ENCODE data around the gene YPEL2.
A peak's percentile ranks its signal among the peaks of the same experiment; 100 is the strongest.
"Not testable (repeated sequence)": the region's sequence is repeated elsewhere in the genome, so short reads cannot be mapped to it uniquely, and the experiment has no call there.

Gene YPEL2

GRCh38 chr17:59404471-59404870, 73.0 kb downstream of the YPEL2 start:
- no peak for DNase-seq (ENCODE audit: low read depth in 2 of 2)

DNA sequence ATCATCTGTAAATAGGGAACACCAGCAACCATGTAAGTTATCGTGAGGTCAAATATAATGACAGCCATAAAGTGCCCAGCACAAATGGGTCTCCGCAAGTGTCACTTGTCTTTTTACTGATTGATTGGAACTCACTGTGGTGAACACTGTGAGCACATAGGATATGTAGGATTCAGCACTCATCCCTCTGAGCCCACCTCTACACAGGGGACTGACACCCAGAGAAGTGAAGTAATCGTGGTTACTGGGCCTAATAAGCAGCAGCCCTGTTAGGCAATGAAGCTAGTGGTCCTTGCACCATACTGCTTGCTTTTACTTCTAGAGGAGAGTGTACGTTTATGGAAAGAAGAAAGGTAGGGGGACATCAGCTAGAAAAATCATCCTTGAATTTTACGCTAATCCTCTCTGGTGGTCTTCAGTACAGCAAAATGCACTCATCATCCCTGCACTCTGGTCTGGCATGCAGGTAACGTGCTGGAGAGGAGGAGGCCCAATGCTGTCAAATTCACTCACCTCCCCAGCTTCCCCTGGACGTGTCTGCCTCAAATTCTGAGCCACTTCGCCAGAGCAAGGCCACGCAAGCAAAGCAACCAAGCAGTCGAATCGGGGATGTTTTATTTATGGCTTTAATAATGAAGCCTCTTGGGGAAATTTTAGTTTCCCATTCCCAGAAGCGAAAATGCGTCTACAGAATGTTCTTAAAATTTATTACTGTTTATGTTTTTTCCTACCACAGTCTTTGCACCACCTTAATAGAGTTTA, 74.7 kb downstream of the YPEL2 start:
- no peak for DNase-seq (ENCODE audit: low read depth in 2 of 2)

GRCh38 chr17:59406808-59407381, 75.4 kb downstream of the YPEL2 start:
- no peak for DNase-seq (ENCODE audit: low read depth in 2 of 2)

DNA sequence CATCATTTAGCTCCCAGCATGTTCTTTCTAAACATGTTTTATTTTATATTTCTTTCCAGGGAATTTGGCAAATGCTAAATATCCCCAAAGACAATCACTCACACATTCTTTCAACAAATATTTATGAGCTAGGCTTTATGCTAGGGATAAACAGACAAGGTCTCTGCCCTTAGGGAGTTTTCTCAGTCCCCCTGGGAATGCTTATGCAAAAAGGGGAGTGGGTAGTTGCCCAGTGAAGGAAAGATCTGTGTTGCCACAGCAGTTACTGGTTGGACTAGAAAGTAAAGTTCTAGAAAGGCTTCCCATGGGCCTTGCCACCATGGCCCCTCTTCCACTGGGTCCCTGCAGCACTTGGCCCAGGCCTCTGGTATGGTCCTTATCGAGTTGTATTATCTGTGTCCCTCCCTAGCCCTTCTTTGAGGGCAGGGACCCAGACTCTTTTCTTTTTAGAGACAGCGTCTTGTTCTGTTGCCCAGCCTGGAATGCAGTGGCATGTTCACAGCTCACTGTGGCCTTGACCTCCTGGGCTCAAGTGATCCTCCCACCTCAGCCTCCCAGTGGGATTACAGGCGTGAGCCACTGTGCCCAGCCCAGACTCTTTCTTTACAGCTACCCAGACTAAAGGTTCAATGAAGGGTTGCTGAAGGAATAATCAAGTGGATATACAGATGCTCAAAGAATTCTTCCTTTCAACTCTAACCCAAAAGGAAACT, 78.0 kb downstream of the YPEL2 start:
- no peak for DNase-seq (ENCODE audit: low read depth in 2 of 2)

DNA sequence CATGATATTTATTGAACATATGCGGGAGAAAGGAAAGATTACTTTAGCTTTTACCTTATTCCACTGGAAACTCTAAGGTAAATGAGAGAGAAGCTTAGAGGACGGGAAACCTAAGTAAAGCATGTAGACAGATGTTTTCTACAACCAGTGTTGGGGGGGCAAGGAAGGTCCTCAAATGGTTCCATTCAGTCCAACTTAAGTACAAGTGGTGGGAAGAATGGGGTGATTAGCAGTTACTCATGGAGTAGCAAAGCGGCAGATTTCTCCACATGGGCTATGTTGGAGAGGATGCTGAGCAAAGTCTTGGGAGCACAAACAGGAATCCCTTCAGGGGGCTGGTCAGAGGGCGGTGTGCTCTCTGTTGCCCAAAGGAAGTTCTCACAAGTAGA, 78.6 kb downstream of the YPEL2 start:
- DNase-seq (ENCODE audit: low read depth in 2 of 2): no peak

DNA sequence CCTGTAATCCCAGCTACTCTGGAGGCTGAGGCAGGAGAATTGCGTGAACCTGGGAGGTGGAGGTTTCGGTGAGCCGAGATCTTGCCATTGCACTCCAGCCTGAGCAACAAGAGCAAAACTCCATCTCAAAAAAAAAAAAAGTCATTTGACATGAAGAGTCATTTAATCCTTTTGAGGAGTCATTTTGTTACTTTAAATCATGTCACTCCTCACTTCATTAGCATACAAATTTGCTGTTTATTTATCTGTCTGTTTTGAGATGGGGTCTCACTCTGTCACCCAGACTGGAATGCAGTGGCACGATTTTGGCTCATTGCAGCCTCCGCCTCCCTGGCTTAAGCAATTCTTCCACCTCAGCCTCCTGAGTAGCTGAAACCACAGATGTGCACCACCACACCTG, 81.0 kb downstream of the YPEL2 start:
- DNase-seq (ENCODE audit: low read depth in 2 of 2): not testable (repeated sequence)

DNA sequence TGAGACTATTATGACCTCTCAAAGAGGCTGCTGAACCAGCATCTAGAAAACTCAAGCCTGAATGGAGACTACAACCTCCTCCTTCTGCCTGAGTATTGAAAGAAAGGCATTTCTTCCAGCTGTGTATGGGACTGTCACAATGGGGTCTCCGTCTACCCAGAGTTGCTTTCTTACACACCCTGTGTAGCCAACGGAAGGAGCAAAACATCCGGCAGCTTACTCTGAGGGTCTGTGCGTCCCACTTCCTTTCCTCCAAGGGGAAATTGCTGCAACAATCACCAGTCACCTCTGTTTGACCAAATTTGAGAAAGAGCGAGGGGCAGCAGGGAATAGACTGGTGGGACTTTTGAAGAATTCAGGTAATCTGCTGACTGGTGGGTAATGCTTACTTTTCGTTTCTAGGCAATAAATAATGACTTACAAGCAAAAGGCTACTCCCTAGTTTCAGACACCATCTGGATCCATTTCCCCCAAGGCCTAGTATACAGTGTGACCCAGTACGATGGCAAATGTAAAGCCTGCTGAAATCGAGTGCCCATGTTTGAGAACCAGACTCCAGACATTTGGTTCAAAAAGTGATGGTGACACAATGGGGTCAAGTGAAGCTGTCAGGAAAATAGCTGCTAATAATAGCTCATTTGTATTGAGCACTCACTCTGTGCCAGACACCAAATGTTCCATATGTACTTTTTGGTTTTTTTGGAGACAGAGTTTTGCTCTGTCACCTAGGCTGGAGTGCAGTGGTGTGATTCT, 81.7 kb downstream of the YPEL2 start:
- no peak for DNase-seq (ENCODE audit: low read depth in 2 of 2)

GRCh38 chr17:59415397-59415796, 83.9 kb downstream of the YPEL2 start:
- no peak for DNase-seq (ENCODE audit: low read depth in 2 of 2)

DNA sequence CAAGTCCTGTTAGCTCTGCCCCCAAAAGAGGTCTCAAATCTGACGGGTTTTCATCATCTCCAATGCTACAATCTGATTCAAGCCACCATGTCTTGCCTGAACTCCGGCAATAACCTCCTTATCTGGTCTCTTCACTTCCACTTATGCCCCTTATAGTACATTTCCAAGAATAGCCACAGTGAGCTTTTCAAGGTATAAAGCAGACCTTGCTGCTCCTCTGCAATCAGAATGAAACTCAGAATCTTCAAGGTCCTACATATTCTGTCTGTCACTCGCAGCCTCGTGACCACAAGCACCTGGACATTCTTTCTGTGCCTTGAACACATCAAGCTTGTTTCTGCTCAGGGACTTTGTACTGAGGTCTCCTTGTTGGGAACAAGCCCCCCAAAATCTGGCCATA, 84.7 kb downstream of the YPEL2 start:
- no peak for DNase-seq (ENCODE audit: low read depth in 2 of 2)

DNA sequence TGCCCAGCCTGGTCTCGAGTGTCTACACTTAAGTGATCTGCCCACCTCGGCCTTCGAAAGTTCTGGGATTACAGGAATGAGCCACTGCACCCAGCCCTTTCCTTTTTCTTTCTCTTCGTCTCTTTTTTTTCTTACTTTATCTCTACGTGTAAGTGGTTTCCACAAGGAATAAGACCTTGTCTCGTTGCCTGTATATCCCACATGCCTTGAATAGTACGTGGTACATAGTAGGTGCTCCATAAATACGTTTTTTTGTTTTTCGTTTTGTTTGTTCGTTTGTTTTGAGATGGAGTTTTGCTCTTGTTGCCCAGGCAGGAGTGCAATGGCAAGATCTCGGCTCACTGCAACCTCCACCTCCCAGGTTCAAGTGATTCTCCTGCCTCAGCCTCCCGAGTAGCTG, 86.0 kb downstream of the YPEL2 start:
- no peak for DNase-seq (ENCODE audit: low read depth in 2 of 2)

DNA sequence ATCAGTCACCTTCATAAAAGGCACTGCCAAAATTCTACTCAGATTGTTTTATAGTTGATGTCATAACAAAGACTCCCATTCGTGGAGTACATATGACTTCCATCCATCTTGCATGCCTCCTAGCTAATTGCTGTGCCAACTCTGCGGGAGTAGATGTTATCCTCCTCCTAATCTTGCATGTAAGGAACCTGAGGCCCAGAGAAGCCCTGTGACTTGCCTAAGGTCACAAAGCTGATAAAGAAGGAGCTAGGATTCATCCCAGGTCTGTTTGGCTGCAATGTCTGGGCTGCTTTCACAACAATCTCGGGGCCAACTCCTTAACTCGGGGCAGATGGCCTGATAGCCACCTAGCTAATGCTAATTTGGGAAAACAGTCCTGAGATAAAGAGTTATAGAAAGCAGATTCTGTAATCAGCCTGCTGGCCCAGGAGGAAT, 87.3 kb downstream of the YPEL2 start:
- no peak for DNase-seq (ENCODE audit: low read depth in 2 of 2)

- no peak for DNase-seq (ENCODE audit: low read depth in 2 of 2)
These were observed 89.4 kb downstream of the YPEL2 start for GRCh38 chr17:59420901-59421300.

GRCh38 chr17:59421722-59422121, 90.3 kb downstream of the YPEL2 start:
- DNase-seq (ENCODE audit: low read depth in 2 of 2): no peak

GRCh38 chr17:59423137-59423724, 91.8 kb downstream of the YPEL2 start:
- DNase-seq (ENCODE audit: low read depth in 2 of 2): no peak

DNA sequence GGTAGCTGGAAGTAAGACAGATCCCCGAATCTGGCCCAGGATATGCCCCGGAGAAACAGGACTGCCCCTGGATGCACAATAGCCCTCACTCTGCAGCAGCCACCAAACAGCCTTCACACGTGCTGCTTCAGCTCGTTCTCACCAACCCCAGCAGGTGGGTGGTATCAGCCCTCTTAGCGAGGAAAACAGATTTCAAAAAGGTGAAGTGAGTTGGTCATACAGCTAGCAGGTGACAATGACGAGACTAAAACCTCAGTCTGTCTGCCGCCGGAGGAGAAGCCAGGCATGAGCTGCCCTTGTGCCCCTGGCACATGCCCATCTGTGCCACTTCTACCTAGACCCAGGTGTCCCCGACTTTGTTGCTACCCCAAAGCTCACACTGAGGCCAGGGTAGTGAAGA, 92.4 kb downstream of the YPEL2 start:
- DNase-seq (ENCODE audit: low read depth in 2 of 2): no peak

DNA sequence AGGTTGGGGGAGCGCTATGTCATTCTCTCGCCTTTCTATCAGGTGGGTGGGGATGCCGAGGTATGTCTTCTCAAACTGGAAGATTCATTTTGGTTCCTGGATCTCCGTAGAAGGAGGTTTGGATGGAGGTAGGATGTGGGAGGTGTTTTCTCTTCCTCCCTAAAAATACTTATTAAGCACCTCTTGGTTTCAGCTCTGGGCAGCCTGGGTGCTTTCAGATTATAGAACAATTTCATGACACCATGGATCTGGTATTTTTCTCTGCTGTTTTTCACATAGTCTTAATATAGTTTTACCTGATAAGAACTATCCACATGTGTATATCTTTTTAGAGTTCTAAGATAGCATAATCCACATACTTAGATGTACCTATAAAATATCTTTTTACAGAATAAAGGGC, 92.9 kb downstream of the YPEL2 start:
- DNase-seq (ENCODE audit: low read depth in 2 of 2): no peak

DNA sequence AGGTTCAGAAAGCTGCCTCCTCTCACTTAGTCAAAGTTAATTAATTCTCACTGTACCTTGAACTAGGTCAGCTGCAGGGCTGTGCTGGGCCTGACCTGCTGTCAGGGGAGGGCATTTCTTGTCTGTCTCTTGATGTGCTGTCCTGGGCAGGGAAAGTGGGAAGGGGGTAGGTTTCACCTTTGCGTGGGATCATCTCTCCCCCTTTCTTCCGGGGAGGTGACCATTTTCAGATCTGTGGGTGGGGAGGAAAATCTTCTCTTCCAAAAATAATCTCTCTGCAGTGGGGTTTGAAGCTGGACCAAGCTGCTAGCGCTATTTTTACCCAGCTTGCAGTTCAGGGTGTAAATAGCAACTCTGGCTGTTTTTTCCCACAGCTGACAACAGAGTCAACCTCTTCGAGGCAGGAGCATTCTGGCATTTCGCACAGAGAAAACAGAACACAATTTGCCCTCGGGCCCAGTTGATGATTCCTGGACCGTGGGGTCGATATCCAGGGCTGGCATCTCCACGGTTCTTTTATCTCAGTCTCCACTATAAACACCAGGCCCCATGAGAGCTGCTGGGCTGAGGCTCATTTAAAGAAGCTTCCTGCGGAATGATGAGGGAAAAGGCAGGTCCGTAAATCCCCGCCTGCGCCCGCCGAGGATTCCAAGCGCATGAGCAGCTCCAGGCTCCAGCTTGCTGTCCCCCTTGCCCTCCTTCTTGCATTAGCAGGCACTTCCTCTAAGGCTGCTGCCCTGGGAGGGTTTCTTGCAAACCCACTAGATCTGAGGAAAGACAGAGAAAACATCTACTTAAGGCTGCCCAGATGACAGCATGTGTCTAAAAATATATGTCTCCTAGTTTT, 93.9 kb downstream of the YPEL2 start:
- no peak for DNase-seq (ENCODE audit: low read depth in 2 of 2)

DNA sequence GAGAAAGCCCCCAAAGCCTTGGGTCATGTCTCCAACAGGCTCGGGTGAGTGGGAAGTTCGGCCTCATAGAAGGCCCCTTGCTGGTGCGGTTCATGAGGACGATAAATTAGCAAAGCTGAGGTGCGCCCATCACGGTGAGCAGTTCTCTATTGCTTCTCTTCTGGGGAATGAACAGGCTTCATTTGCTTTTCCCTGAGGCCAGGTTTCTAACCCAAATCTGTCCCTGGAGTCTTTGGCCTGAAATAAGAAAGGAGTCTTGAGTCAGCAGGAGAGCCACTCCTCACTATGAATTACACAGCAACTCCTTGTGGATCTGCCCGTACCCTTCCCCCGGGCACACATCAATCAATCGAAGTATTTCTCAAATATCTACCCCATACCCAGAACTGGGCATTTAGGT, 94.6 kb downstream of the YPEL2 start:
- DNase-seq (ENCODE audit: low read depth in 2 of 2): no peak

GRCh38 chr17:59427425-59427921, 96.0 kb downstream of the YPEL2 start:
- peak; percentile 23 to 35 for DNase-seq (ENCODE audit: low read depth in 2 of 2)

- DNase-seq (ENCODE audit: low read depth in 2 of 2): no peak
These were observed 96.5 kb downstream of the YPEL2 start for GRCh38 chr17:59427996-59428395.

Data from activated CD4-positive, alpha-beta T cell treated with anti-CD3 and anti-CD28 coated beads for 24 hours (primary cell).